22Rv1 (cell line): ENCODE results near the gene GYPA.
"Not testable (repeated sequence)": the region's sequence is repeated elsewhere in the genome, so short reads cannot be mapped to it uniquely, and the experiment has no call there.

ENCODE experiments used
- ZFX ChIP-seq: fragments of 450-650 bp; IDR thresholded peaks from 2 replicates; pipeline ENCODE4 v1.6.1; 2017; ENCODE audit warnings: antibody characterized with exemption, borderline replicate concordance
- TF ChIP-seq, protein P1 (sequence below): fragments of 450-650 bp; IDR thresholded peaks from 2 replicates; pipeline ENCODE4 v1.5.1; 2017; ENCODE audit warnings: mild to moderate bottlenecking

DNA sequence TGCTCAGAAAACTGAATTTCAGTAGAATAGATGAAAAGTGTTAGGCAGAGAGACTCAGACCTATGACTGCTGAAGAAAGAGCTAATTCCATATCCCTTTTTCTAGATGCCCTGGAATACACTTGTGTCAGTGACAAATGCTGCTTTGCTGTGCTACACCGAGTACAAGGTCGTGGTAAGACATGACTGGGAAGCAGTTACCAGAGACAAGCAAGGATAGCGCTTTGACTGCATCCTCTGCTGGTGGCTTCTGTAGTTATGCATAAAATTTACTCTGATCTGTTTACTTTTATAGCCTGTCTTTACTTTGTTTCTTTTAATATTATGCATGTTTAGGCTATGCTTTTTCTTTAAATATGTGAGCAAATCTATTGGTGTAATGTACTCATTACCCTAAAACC is 58.5 kb downstream of the GYPA start:
- TF ChIP-seq, protein P1, sequence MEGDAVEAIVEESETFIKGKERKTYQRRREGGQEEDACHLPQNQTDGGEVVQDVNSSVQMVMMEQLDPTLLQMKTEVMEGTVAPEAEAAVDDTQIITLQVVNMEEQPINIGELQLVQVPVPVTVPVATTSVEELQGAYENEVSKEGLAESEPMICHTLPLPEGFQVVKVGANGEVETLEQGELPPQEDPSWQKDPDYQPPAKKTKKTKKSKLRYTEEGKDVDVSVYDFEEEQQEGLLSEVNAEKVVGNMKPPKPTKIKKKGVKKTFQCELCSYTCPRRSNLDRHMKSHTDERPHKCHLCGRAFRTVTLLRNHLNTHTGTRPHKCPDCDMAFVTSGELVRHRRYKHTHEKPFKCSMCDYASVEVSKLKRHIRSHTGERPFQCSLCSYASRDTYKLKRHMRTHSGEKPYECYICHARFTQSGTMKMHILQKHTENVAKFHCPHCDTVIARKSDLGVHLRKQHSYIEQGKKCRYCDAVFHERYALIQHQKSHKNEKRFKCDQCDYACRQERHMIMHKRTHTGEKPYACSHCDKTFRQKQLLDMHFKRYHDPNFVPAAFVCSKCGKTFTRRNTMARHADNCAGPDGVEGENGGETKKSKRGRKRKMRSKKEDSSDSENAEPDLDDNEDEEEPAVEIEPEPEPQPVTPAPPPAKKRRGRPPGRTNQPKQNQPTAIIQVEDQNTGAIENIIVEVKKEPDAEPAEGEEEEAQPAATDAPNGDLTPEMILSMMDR, result not testable (repeated sequence)
- not testable (repeated sequence) for TF ChIP-seq ZFX
